ENCODE measurements around the gene LSM11.
A peak's percentile ranks its signal among the peaks of the same experiment; 100 is the strongest.

LSM11 gene

GRCh38 chr5:157740229-157740610 is 3.3 kb upstream of the LSM11 start:
- Histone ChIP-seq H3K9ac (ENCODE audit: low read length) (no peak overlapping the region), H3K4me1 (ENCODE audit: control insufficient read depth, insufficient read depth, low read length) (peaks cover 3% of the 10 kb centered on the region), H3K36me3 (ENCODE audit: control insufficient read depth, insufficient read depth, low read length) (peaks cover 6% of the 10 kb centered on the region), H3K4me3 (ENCODE audit: low read length) (no peak overlapping the region), H3K27ac (ENCODE audit: low read depth, low read length) (no peak overlapping the region), H3K27me3 (ENCODE audit: control insufficient read depth, insufficient read depth, low read length) (no peaks in the 10 kb centered on the region)

DNA sequence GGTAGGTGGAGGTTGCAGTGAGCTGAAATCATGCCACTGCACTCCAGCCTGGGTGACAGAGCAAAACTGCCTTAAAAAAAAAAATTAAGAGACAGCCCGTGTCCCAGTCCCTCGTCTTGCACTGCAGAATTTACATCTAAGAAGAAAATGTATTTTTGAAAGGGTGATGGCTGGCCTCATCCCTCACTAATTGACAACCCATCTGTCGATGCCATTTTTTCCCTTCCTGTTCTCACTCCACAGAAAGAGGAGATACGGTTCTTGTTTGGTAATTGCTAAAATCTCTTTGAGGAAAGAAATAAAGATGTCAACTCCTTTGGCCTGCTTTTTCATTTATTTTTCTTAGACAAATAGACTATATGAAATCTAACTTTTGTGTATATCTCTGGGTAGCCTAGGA is 2.4 kb upstream of the LSM11 start:
- H3K9ac ChIP-seq (ENCODE audit: low read length) = no peak overlapping the region
- no peak overlapping the region for H3K4me3 ChIP-seq (ENCODE audit: low read length)
- peaks cover 3% of the 10 kb centered on the region for H3K4me1 ChIP-seq (ENCODE audit: control insufficient read depth, insufficient read depth, low read length)
- no peak overlapping the region for H3K27ac ChIP-seq (ENCODE audit: low read depth, low read length)
- peaks cover 6% of the 10 kb centered on the region for H3K36me3 ChIP-seq (ENCODE audit: control insufficient read depth, insufficient read depth, low read length)
- no peaks in the 10 kb centered on the region for H3K27me3 ChIP-seq (ENCODE audit: control insufficient read depth, insufficient read depth, low read length)

- Histone ChIP-seq H3K9ac (ENCODE audit: low read length) (peak overlapping the region; percentile 79), H3K4me3 (ENCODE audit: low read length) (peak overlapping the region; percentile 82), H3K27ac (ENCODE audit: low read depth, low read length) (peak overlapping the region; percentile 28), H3K36me3 (ENCODE audit: control insufficient read depth, insufficient read depth, low read length) (peaks cover 2% of the 10 kb centered on the region), H3K27me3 (ENCODE audit: control insufficient read depth, insufficient read depth, low read length) (no peaks in the 10 kb centered on the region), H3K4me1 (ENCODE audit: control insufficient read depth, insufficient read depth, low read length) (peaks cover 3% of the 10 kb centered on the region)
Observed at GRCh38 chr5:157744051-157745011, 819 bp downstream of the LSM11 start.

- H3K9ac ChIP-seq (ENCODE audit: low read length) = no peak overlapping the region
- no peaks in the 10 kb centered on the region for H3K36me3 ChIP-seq (ENCODE audit: control insufficient read depth, insufficient read depth, low read length)
- peak overlapping the region; percentile 28 for H3K27ac ChIP-seq (ENCODE audit: low read depth, low read length)
- no peaks in the 10 kb centered on the region for H3K27me3 ChIP-seq (ENCODE audit: control insufficient read depth, insufficient read depth, low read length)
- H3K4me3 ChIP-seq (ENCODE audit: low read length) = peak overlapping the region; percentile 82
- peaks cover 3% of the 10 kb centered on the region for H3K4me1 ChIP-seq (ENCODE audit: control insufficient read depth, insufficient read depth, low read length)
Observed at GRCh38 chr5:157745041-157745456, 1.5 kb downstream of the LSM11 start.

GRCh38 chr5:157747173-157747740 is 3.7 kb downstream of the LSM11 start:
- H3K36me3 ChIP-seq (ENCODE audit: control insufficient read depth, insufficient read depth, low read length) = no peaks in the 10 kb centered on the region
- peaks cover 3% of the 10 kb centered on the region for H3K4me1 ChIP-seq (ENCODE audit: control insufficient read depth, insufficient read depth, low read length)
- H3K9ac ChIP-seq (ENCODE audit: low read length) = no peak overlapping the region
- H3K4me3 ChIP-seq (ENCODE audit: low read length) = no peak overlapping the region
- H3K27me3 ChIP-seq (ENCODE audit: control insufficient read depth, insufficient read depth, low read length) = no peaks in the 10 kb centered on the region
- H3K27ac ChIP-seq (ENCODE audit: low read depth, low read length) = no peak overlapping the region

DNA sequence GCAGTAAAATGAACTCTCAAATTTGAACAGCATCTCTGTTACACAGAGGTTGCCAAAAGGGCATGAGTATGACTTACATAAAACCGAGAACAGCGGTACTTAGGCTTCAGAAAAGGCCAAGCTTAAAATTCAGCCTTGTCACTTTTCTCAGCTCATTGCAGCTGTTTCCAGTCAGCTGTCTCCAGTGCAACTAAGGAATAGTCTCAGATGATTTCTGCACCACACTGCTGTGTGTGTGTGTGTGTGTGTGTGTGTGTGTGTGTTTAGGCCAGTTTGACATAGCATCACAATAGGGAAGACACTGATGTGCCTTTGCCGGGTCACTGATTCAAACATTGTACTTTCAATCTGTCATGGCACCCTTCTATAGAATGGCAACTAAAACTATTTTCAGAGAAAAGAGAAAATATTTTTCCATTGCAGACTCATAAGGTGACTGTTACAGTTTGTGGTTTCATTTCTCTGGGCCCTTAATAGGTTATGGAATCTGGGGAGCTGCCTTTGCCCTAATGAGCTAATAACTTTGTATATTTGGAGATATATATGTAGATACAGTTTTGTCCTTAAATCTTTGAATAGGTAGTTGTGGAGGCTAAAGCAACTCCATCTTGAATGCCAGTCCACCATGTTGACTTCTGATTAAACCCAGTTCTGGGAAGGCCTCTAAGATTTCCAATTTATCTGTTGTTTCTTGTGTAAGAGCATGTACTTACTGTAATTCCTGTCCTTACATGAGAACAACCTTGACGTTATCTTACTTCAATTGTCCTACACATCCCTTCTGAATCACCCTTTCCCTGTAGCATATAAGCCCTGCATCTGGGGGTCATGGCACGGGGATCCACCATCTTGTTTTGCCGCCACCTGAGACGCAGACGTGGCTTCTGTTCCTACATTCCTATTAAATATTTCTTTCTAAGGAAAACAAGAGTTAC is 4.5 kb downstream of the LSM11 start:
- Histone ChIP-seq H3K36me3 (ENCODE audit: control insufficient read depth, insufficient read depth, low read length) (no peaks in the 10 kb centered on the region), H3K4me3 (ENCODE audit: low read length) (no peak overlapping the region), H3K27ac (ENCODE audit: low read depth, low read length) (no peak overlapping the region), H3K27me3 (ENCODE audit: control insufficient read depth, insufficient read depth, low read length) (no peaks in the 10 kb centered on the region), H3K9ac (ENCODE audit: low read length) (no peak overlapping the region), H3K4me1 (ENCODE audit: control insufficient read depth, insufficient read depth, low read length) (peaks cover 2% of the 10 kb centered on the region)

DNA sequence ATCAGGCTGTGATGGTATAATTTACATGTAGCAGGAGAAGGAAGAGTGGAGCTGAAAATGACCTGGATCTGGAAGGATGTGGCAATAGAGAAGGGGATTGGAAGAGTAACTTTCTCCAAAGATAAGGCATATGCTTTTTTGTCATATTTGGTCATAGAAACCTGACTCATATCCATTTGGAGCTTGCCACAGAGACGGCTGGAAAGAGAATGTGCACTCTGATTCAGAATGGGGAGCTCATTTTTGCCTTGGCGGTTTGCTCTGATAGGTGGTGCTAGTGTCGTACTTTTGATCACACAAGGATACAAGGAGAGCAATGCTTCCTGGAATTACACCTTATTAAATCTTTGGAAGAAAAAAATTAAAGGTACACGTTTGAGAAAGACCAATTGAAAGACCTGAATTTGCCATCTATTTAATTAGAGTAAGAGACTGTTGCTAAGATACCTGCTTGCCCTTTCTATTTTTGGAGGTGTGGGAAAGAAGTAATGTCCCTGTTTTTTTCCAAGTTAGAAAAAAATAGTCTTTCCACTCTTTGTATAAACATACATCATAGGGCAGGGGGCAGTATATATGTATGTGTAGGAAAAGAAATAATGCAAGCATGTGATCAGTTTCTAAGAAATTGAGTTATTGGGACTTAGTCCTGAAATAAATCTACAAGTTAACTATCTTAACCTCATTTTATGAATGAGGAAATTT is 5.4 kb downstream of the LSM11 start:
- Histone ChIP-seq H3K27ac (ENCODE audit: low read depth, low read length) (no peak overlapping the region), H3K4me1 (ENCODE audit: control insufficient read depth, insufficient read depth, low read length) (no peaks in the 10 kb centered on the region), H3K4me3 (ENCODE audit: low read length) (no peak overlapping the region), H3K36me3 (ENCODE audit: control insufficient read depth, insufficient read depth, low read length) (peaks cover under 1% of the 10 kb centered on the region), H3K27me3 (ENCODE audit: control insufficient read depth, insufficient read depth, low read length) (no peaks in the 10 kb centered on the region), H3K9ac (ENCODE audit: low read length) (no peak overlapping the region)

GRCh38 chr5:157749462-157749799 is 5.9 kb downstream of the LSM11 start:
- H3K4me1 ChIP-seq (ENCODE audit: control insufficient read depth, insufficient read depth, low read length) = no peaks in the 10 kb centered on the region
- no peak overlapping the region for H3K27ac ChIP-seq (ENCODE audit: low read depth, low read length)
- no peaks in the 10 kb centered on the region for H3K27me3 ChIP-seq (ENCODE audit: control insufficient read depth, insufficient read depth, low read length)

DNA sequence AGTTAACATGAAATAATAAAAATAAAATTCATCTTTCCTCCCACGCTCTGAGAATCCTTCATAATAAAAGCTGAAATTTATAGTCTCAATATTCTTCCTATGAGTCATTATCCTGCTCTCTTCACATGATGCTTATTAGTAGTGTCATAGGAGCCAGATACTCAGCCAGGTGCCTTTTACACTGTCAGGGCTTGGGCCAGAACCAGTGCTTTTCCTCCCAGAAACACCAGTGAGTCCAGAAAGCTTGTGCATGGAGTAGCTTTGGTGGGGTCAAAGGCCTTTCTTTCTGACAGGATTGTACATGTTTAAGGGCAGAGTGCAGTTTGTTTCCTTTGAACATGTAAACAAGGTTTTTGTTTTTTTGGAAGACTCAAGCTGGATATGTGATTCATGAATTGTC is 6.8 kb downstream of the LSM11 start:
- H3K27ac ChIP-seq (ENCODE audit: low read depth, low read length) = no peak overlapping the region
- no peak overlapping the region for H3K9ac ChIP-seq (ENCODE audit: low read length)
- H3K4me3 ChIP-seq (ENCODE audit: low read length) = no peak overlapping the region
- no peaks in the 10 kb centered on the region for H3K4me1 ChIP-seq (ENCODE audit: control insufficient read depth, insufficient read depth, low read length)
- no peaks in the 10 kb centered on the region for H3K27me3 ChIP-seq (ENCODE audit: control insufficient read depth, insufficient read depth, low read length)
- peaks cover 10% of the 10 kb centered on the region for H3K36me3 ChIP-seq (ENCODE audit: control insufficient read depth, insufficient read depth, low read length)

More at GRCh38 chr5:157749462-157749799, 5.9 kb downstream of the LSM11 start:
- peaks cover 3% of the 10 kb centered on the region for H3K36me3 ChIP-seq (ENCODE audit: control insufficient read depth, insufficient read depth, low read length)
- H3K4me3 ChIP-seq (ENCODE audit: low read length) = no peak overlapping the region
- no peak overlapping the region for H3K9ac ChIP-seq (ENCODE audit: low read length)

GRCh38 chr5:157756122-157756521 is 12.6 kb downstream of the LSM11 start:
- H3K9ac ChIP-seq (ENCODE audit: low read length) = no peak overlapping the region
- H3K27me3 ChIP-seq (ENCODE audit: control insufficient read depth, insufficient read depth, low read length) = no peaks in the 10 kb centered on the region
- H3K27ac ChIP-seq (ENCODE audit: low read depth, low read length) = no peak overlapping the region
- H3K36me3 ChIP-seq (ENCODE audit: control insufficient read depth, insufficient read depth, low read length) = peaks cover 14% of the 10 kb centered on the region
- no peaks in the 10 kb centered on the region for H3K4me1 ChIP-seq (ENCODE audit: control insufficient read depth, insufficient read depth, low read length)
- no peak overlapping the region for H3K4me3 ChIP-seq (ENCODE audit: low read length)

DNA sequence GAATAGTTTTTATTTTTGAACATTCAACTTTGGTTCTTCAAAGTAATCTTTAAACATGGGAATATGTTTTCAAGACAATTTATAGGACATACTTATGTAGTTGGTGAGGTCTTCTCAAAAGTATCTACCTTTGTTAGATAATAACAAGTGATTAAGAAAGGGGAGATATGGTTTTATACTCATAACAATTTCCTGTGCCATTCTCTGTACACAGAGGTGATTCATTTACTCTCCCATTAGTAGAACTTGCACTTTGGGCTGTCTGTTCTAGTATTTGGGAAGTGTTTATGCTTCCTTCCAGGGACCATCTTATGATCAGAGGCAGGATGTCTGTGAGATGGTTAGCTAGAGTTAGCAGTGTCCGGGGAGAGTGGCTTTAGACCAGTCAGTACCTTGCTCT is 15.2 kb downstream of the LSM11 start:
- Histone ChIP-seq H3K27me3 (ENCODE audit: control insufficient read depth, insufficient read depth, low read length) (no peaks in the 10 kb centered on the region), H3K4me1 (ENCODE audit: control insufficient read depth, insufficient read depth, low read length) (no peaks in the 10 kb centered on the region), H3K9ac (ENCODE audit: low read length) (no peak overlapping the region), H3K27ac (ENCODE audit: low read depth, low read length) (no peak overlapping the region), H3K36me3 (ENCODE audit: control insufficient read depth, insufficient read depth, low read length) (peaks cover 14% of the 10 kb centered on the region), H3K4me3 (ENCODE audit: low read length) (no peak overlapping the region)
